ENCODE measurements around the gene CNMD.

DNA sequence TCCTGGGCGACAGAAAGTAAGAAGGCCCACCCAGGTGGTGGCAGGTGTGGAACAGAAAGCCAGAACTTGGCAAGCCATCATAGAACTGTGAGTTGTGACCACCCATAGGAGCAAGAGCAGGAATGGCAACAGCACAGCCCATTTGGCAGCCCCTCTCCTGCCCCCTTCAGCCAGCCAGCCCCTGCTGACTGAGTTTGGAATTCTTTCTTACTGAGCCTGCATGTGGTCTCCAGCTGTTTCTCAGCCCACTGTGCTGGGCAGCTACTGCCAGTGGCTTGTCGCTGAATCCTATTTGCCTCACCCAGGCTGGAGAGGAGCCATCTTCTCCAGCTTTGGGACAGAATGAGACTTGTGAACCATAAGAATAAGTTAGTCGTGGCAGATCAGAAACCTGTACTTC lies 28.3 kb downstream of the CNMD start:
- TF ChIP-seq EZH2phosphoT487 (IDR thresholded peaks at IDR 0.05; ENCODE audit: insufficient read depth, low read depth) (no peak), EZH2 (IDR thresholded peaks at IDR 0.05; ENCODE audit: insufficient read depth, poor library complexity, severe bottlenecking) (no peak)
